ENCODE results near the gene NLRP12.

Gene NLRP12

DNA sequence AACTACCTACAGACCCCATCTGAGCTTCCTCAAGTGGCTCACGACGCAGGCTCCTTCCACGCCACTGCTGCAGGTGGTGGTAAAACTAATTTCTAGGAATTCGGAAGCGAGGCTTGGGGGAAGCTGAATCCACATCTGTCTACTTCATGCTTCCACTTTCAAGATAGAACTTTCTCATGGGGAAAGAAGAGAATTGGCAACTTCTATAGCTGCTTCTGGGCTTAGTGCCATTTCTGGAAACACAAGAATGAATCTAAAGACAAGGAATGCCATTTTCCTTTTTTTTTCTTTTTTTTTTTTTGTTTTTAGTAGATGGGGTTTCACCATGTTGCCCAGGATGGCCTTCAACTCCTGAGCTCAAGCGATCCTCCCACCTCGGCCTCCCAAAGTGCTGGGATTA is 2.8 kb upstream of the NLRP12 start:
- no peak overlapping the region for H3K27ac ChIP-seq (ENCODE audit: low read depth, low read length)
- H3K27me3 ChIP-seq (ENCODE audit: control insufficient read depth in 1 of 2, insufficient read depth in 2 of 2, low read length in 2 of 2) = peaks cover 0 to 11% of the 10 kb centered on the region in 2 donors
- H3K4me3 ChIP-seq (ENCODE audit: low read depth in 1 of 2, low read length in 2 of 2) = no peak overlapping the region
- no peaks in the 10 kb centered on the region for H3K36me3 ChIP-seq (ENCODE audit: insufficient read depth, low read length)
- no peak overlapping the region for H3K9ac ChIP-seq (ENCODE audit: low read length)
- no peaks in the 10 kb centered on the region for H3K4me1 ChIP-seq (ENCODE audit: insufficient read depth, low read length)
- H3K9me3 ChIP-seq (ENCODE audit: low read length) = no peaks in the 10 kb centered on the region

DNA sequence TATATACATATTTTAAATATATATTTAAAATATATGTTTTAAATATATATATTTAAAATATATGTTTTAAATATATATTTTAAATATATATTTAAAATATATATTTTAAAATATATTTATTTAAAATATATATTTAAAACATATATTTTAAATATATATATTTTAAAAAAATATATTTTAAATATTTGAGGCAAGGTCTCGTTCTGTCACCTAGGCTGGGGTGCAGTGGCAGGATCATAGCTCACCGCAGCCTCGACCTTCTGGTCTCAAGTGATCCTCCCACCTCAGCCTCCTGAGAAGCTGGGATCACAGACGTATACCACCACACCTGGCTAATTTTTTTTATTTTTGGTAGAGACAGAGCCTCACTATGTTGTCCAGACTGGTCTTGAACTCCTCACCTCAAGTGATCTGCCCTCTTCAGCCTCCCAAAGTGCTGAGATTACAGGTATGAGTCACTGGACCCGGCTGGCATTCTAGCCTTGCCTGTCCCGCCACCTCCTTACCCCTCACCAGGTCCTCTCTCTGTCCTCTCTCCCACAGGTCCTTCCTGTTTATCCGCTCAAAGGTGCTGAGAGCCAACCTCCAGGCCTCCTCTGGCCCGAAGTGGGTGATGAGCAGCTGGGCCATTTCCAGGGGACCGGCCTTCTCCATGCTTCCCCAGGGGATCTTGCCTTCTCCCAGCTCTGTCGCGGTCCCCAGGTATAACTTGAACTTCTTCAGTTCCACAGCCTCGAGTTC is 564 bp downstream of the NLRP12 start:
- Histone ChIP-seq H3K36me3 (ENCODE audit: insufficient read depth, low read length) (no peaks in the 10 kb centered on the region), H3K9ac (ENCODE audit: low read length) (no peak overlapping the region), H3K27ac (ENCODE audit: low read depth, low read length) (no peak overlapping the region), H3K9me3 (ENCODE audit: low read length) (no peaks in the 10 kb centered on the region), H3K27me3 (ENCODE audit: control insufficient read depth in 1 of 2, insufficient read depth in 2 of 2, low read length in 2 of 2) (peaks cover 0 to 6% of the 10 kb centered on the region in 2 donors), H3K4me1 (ENCODE audit: insufficient read depth, low read length) (no peaks in the 10 kb centered on the region), H3K4me3 (ENCODE audit: low read depth in 1 of 2, low read length in 2 of 2) (no peak overlapping the region)

DNA sequence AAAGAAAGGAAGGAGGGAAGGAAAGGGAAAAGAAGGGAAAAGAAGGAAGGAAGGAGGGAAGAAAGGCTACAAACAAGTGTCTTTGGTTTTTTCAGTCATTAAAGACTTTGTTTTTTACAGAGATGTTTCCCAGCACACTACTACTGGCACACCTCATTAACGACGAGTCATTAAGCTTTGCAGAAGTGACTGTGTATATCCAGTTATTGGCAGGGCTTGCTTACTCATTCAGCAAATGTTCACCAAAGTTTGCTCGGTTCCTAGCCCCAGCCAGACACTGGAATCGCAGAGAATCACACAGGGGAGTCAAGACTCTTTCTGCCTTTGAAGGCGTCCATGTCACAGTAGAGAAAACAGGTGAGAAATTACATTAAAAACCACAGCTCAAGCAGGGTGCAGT is 4.3 kb downstream of the NLRP12 start:
- H3K9me3 ChIP-seq (ENCODE audit: low read length) = no peaks in the 10 kb centered on the region
- no peak overlapping the region for H3K27ac ChIP-seq (ENCODE audit: low read depth, low read length)
- no peak overlapping the region for H3K4me3 ChIP-seq (ENCODE audit: low read depth in 1 of 2, low read length in 2 of 2)
- H3K27me3 ChIP-seq (ENCODE audit: control insufficient read depth in 1 of 2, insufficient read depth in 2 of 2, low read length in 2 of 2) = peaks cover 0 to 6% of the 10 kb centered on the region in 2 donors
- H3K4me1 ChIP-seq (ENCODE audit: insufficient read depth, low read length) = no peaks in the 10 kb centered on the region
- no peaks in the 10 kb centered on the region for H3K36me3 ChIP-seq (ENCODE audit: insufficient read depth, low read length)
- H3K9ac ChIP-seq (ENCODE audit: low read length) = no peak overlapping the region

DNA sequence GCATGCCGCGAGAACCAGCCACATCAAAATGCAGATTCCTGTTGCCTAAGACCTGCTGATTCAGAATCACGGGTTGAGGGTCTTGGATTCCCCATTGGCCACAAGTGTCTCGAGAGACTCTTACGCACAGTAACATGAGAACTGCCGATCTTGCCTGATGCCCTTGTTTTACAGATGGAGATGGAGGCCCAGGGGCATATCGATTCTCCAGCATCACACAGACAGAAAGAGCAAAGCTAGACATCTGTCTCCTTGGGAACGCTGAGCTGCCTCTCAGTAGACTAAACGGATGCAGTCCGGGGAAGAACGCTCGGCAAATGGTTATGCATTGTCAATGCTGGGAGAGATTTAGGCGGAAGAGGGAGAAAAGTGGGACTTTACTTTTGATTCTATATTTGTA is 5.4 kb downstream of the NLRP12 start:
- no peak overlapping the region for H3K4me3 ChIP-seq (ENCODE audit: low read depth in 1 of 2, low read length in 2 of 2)
- H3K4me1 ChIP-seq (ENCODE audit: insufficient read depth, low read length) = no peaks in the 10 kb centered on the region

DNA sequence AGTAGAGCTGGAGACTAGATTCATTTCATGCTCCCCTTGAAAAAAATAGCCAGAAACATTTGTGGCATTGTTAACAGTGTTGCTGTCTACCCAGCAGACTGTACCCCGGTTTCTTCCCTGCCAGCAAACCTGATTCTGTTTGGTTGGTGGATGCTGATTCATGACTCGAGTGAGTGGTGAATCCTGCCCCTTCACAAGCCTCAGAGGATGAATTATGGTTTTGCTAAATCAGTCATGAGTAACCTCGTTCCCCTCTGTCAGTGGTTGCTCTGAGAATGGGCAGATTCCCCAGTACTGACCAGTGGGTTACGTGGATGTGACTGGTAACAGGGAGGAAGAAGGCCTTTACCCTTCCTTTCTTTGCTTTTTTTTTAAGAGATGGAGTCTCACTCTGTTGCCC is 10.1 kb downstream of the NLRP12 start:
- H3K4me1 ChIP-seq (ENCODE audit: insufficient read depth, low read length) = no peaks in the 10 kb centered on the region

More for the DNA sequence above, 5.4 kb downstream of the NLRP12 start:
- H3K27me3 ChIP-seq (ENCODE audit: control insufficient read depth in 1 of 2, insufficient read depth in 2 of 2, low read length in 2 of 2) = peaks cover 0 to under 1% of the 10 kb centered on the region in 2 donors
- H3K9ac ChIP-seq (ENCODE audit: low read length) = no peak overlapping the region
- H3K36me3 ChIP-seq (ENCODE audit: insufficient read depth, low read length) = no peaks in the 10 kb centered on the region
- no peaks in the 10 kb centered on the region for H3K9me3 ChIP-seq (ENCODE audit: low read length)
- H3K27ac ChIP-seq (ENCODE audit: low read depth, low read length) = no peak overlapping the region

DNA sequence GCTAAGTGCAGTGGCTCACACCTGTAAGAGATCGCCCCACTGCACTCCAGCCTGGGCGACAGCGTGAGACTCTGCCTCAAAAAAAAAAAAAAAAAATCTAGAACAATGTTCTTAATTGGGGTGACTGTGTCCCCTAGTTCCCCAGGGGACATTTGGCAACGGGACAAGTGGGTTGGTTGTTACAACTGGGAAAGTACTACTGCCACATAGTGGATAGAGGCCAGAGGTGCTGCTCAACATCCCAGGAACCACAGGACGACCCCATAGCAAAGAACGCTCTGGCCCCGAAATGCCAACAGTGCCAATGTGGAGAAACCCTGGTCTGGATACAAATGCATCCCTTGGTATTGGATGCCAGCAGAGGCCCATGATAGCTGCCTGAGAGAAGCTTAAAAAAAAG is 11.8 kb downstream of the NLRP12 start:
- H3K27me3 ChIP-seq (ENCODE audit: control insufficient read depth in 1 of 2, insufficient read depth in 2 of 2, low read length in 2 of 2) = no peaks in the 10 kb centered on the region
- no peaks in the 10 kb centered on the region for H3K4me1 ChIP-seq (ENCODE audit: insufficient read depth, low read length)

More for the DNA sequence above, 10.1 kb downstream of the NLRP12 start:
- H3K9me3 ChIP-seq (ENCODE audit: low read length) = no peaks in the 10 kb centered on the region
- H3K27ac ChIP-seq (ENCODE audit: low read depth, low read length) = no peak overlapping the region
- no peak overlapping the region for H3K4me3 ChIP-seq (ENCODE audit: low read depth in 1 of 2, low read length in 2 of 2)
- H3K9ac ChIP-seq (ENCODE audit: low read length) = no peak overlapping the region
- no peaks in the 10 kb centered on the region for H3K27me3 ChIP-seq (ENCODE audit: control insufficient read depth in 1 of 2, insufficient read depth in 2 of 2, low read length in 2 of 2)
- no peaks in the 10 kb centered on the region for H3K36me3 ChIP-seq (ENCODE audit: insufficient read depth, low read length)

DNA sequence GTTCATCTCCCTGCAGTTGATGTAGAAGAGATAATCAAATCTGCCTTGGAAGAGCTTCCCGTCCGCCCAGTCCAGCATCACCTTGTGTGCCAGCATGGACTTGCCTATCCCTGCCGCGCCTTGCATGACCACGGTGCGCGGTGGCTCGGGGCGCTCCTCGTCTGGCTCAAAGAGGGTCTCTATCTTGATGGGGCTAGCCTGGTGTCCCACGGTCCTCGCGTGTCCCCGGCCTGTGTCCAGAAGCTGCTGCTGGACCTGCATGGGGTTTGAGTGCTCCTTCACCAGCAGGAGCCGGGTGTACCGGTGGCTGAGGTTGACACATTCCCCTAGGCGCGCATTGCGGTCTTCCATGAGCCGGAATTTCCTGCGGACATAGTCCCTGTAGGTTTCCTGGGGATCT is 13.2 kb downstream of the NLRP12 start:
- Histone ChIP-seq H3K36me3 (ENCODE audit: insufficient read depth, low read length) (no peaks in the 10 kb centered on the region), H3K4me3 (ENCODE audit: low read depth in 1 of 2, low read length in 2 of 2) (no peak overlapping the region)

More for the DNA sequence above, 11.8 kb downstream of the NLRP12 start:
- H3K36me3 ChIP-seq (ENCODE audit: insufficient read depth, low read length) = no peaks in the 10 kb centered on the region
- no peak overlapping the region for H3K4me3 ChIP-seq (ENCODE audit: low read depth in 1 of 2, low read length in 2 of 2)
- no peak overlapping the region for H3K27ac ChIP-seq (ENCODE audit: low read depth, low read length)
- no peaks in the 10 kb centered on the region for H3K9me3 ChIP-seq (ENCODE audit: low read length)
- no peak overlapping the region for H3K9ac ChIP-seq (ENCODE audit: low read length)

DNA sequence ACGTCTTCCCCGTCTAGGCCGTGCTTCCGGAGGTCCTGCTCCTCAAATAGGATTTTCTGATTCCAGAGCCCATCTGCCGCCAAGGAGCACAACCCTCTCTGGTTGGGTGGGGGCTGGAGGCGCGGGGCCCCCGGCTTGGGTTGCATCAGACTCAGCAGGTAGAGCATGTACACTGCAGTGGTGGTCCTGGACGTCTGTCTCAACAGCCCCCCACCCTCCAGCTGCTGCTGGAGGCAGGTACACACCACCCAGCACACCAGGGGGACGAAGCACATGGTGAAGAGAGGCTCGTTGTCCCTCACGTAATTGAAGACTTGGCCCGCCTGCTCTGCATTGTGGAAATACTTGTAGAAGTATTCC is 13.9 kb downstream of the NLRP12 start:
- Histone ChIP-seq H3K4me1 (ENCODE audit: insufficient read depth, low read length) (no peaks in the 10 kb centered on the region), H3K27ac (ENCODE audit: low read depth, low read length) (no peak overlapping the region), H3K4me3 (ENCODE audit: low read depth in 1 of 2, low read length in 2 of 2) (no peak overlapping the region), H3K9ac (ENCODE audit: low read length) (no peak overlapping the region), H3K27me3 (ENCODE audit: control insufficient read depth in 1 of 2, insufficient read depth in 2 of 2, low read length in 2 of 2) (no peaks in the 10 kb centered on the region), H3K9me3 (ENCODE audit: low read length) (no peaks in the 10 kb centered on the region), H3K36me3 (ENCODE audit: insufficient read depth, low read length) (no peaks in the 10 kb centered on the region)

More for the DNA sequence above, 13.2 kb downstream of the NLRP12 start:
- Histone ChIP-seq H3K4me1 (ENCODE audit: insufficient read depth, low read length) (no peaks in the 10 kb centered on the region), H3K9me3 (ENCODE audit: low read length) (no peaks in the 10 kb centered on the region), H3K9ac (ENCODE audit: low read length) (no peak overlapping the region), H3K27me3 (ENCODE audit: control insufficient read depth in 1 of 2, insufficient read depth in 2 of 2, low read length in 2 of 2) (no peaks in the 10 kb centered on the region), H3K27ac (ENCODE audit: low read depth, low read length) (no peak overlapping the region)

DNA sequence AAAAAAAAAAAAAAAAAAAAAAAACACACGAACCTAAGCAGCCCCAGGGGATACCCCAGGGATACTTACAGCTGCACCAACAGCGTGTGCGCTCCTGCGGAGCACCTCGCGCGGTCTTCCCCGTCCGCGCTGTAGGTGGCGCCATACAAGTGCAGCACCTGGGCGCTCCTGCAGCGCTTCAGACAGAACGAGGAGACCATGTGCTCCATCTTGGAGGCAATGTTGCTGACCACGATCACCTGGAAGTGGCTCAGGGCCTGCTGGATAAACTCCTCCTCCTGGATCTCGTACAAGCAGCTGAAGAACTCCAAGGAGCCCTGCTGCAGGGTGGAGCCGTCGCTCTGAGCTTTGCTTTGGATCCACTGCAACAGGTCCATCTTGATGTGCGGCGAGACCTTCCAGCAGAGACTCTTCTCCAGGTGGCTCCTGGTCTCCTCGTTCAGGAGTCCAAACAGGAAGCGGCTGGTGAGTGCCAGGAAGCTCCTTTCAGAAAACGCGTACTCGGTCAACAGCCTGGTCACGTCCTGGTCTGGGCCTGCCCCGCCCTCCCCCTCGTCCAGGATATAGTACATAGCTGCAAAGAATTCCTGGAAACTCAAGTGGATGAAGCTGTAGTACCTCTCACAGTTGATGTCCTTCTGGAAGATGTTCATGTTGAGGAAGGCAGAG is 14.5 kb downstream of the NLRP12 start:
- H3K36me3 ChIP-seq (ENCODE audit: insufficient read depth, low read length) = no peaks in the 10 kb centered on the region
- H3K9ac ChIP-seq (ENCODE audit: low read length) = no peak overlapping the region
- no peak overlapping the region for H3K27ac ChIP-seq (ENCODE audit: low read depth, low read length)
- no peaks in the 10 kb centered on the region for H3K27me3 ChIP-seq (ENCODE audit: control insufficient read depth in 1 of 2, insufficient read depth in 2 of 2, low read length in 2 of 2)
- no peaks in the 10 kb centered on the region for H3K4me1 ChIP-seq (ENCODE audit: insufficient read depth, low read length)
- H3K4me3 ChIP-seq (ENCODE audit: low read depth in 1 of 2, low read length in 2 of 2) = no peak overlapping the region
- no peaks in the 10 kb centered on the region for H3K9me3 ChIP-seq (ENCODE audit: low read length)

DNA sequence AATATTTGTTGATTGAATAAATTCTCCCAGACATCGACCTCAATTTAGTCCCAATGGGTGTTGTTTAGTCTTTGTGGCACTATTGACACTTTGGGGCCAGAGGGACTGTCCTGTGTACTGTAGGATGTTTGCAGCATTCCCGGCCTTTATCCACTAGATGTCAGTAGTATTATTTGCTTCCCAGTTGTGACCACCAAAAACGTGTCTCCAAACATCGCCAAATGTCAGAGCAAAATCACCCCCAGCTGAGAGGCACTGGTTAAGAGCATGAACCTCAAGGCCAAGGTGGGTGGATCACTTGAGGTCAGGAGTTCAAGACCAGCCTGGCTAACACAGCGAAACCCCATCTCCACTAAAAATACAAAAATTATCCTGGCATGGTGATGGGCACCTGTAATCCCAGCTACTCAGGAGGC is 15.4 kb downstream of the NLRP12 start:
- Histone ChIP-seq H3K27me3 (ENCODE audit: control insufficient read depth in 1 of 2, insufficient read depth in 2 of 2, low read length in 2 of 2) (no peaks in the 10 kb centered on the region), H3K4me3 (ENCODE audit: low read depth in 1 of 2, low read length in 2 of 2) (no peak overlapping the region), H3K9ac (ENCODE audit: low read length) (no peak overlapping the region), H3K36me3 (ENCODE audit: insufficient read depth, low read length) (no peaks in the 10 kb centered on the region), H3K27ac (ENCODE audit: low read depth, low read length) (no peak overlapping the region), H3K4me1 (ENCODE audit: insufficient read depth, low read length) (no peaks in the 10 kb centered on the region), H3K9me3 (ENCODE audit: low read length) (no peaks in the 10 kb centered on the region)

DNA sequence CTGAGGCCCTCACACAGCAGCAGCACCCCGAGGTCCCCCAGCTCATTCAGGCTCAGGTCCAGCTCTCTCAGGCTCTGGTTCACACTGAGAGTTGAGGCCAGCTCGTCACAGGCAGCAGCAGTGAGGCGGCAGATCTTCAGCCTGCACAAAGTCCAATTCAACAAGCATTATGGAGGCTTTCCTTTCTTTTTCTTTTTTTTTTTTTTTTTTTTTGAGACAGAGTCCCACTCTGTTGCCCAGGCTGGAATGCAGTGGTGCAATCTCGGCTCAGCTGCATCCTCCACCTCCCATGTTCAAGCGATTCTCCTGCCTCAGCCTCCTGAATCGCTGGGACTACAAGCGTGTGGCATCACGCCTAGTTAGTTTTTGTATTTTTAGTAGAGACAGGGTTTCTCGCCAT is 22.9 kb downstream of the NLRP12 start:
- no peak overlapping the region for H3K27ac ChIP-seq (ENCODE audit: low read depth, low read length)
- H3K27me3 ChIP-seq (ENCODE audit: control insufficient read depth in 1 of 2, insufficient read depth in 2 of 2, low read length in 2 of 2) = no peaks in the 10 kb centered on the region

DNA sequence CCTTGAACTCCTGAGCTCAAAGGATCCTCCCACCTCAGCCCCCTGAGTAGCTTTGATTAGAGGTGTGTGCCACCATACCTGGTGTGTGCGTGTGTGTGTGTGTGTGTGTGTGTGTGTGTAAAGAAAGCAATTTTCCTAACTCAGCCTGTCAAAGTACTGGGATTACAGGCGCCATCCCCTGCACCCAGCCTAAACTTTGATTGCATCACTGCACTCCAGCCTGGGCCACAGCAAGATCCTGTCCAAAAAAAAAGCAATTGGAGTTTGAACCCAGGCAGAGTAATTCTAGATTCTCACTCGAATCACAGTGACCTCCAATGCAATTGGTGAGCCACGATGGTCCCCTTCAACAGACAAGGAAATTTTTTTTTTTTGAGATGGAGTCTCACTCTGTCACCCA is 29.1 kb downstream of the NLRP12 start:
- no peaks in the 10 kb centered on the region for H3K4me1 ChIP-seq (ENCODE audit: insufficient read depth, low read length)
- no peak overlapping the region for H3K9ac ChIP-seq (ENCODE audit: low read length)
- H3K9me3 ChIP-seq (ENCODE audit: low read length) = no peaks in the 10 kb centered on the region
- H3K36me3 ChIP-seq (ENCODE audit: insufficient read depth, low read length) = no peaks in the 10 kb centered on the region
- H3K4me3 ChIP-seq (ENCODE audit: low read depth in 1 of 2, low read length in 2 of 2) = no peak overlapping the region
- no peaks in the 10 kb centered on the region for H3K27me3 ChIP-seq (ENCODE audit: control insufficient read depth in 1 of 2, insufficient read depth in 2 of 2, low read length in 2 of 2)
- no peak overlapping the region for H3K27ac ChIP-seq (ENCODE audit: low read depth, low read length)

More for the DNA sequence above, 22.9 kb downstream of the NLRP12 start:
- Histone ChIP-seq H3K4me1 (ENCODE audit: insufficient read depth, low read length) (no peaks in the 10 kb centered on the region), H3K9ac (ENCODE audit: low read length) (no peak overlapping the region), H3K9me3 (ENCODE audit: low read length) (no peaks in the 10 kb centered on the region), H3K4me3 (ENCODE audit: low read depth in 1 of 2, low read length in 2 of 2) (no peak overlapping the region), H3K36me3 (ENCODE audit: insufficient read depth, low read length) (no peaks in the 10 kb centered on the region)
